SU-DHL-6 (cell line): ENCODE data around the gene SLC1A6.

ENCODE experiments used
- H2AFZ ChIP-seq: fragments of 200-600 bp; sonication (generic); 2 replicates; pipeline ENCODE4 v1.6.1; 2014; ENCODE audit warnings: low read depth, mild to moderate bottlenecking, moderate library complexity, mixed read lengths, antibody characterized with exemption, low read length; ENCODE audit not compliant: severe bottlenecking
- H3F3A ChIP-seq: fragments of 200-600 bp; shearing (Covaris generic); 2 replicates; pipeline ENCODE4 v1.6.0; 2016; ENCODE audit warnings: antibody characterized with exemption, mild to moderate bottlenecking; ENCODE audit not compliant: insufficient read depth
- H3K27ac ChIP-seq: fragments of 200-600 bp; sonication (generic); 2 replicates; pipeline ENCODE4 v1.5.1; 2016; ENCODE audit warnings: low read depth, mild to moderate bottlenecking, low read length, moderate library complexity, mixed read lengths
- H3K27me3 ChIP-seq: fragments of 200-600 bp; sonication (generic), shearing (Covaris generic); 2 replicates; pipeline ENCODE4 v1.6.0; 2014; ENCODE audit warnings: mild to moderate bottlenecking, low read length
- H3K36me3 ChIP-seq: fragments of 200-600 bp; sonication (generic); 2 replicates; pipeline ENCODE4 v1.6.1; 2014; ENCODE audit warnings: mild to moderate bottlenecking, low read length, mixed read lengths
- H3K4me2 ChIP-seq: fragments of 300-600, 200-600 bp; shearing (Covaris generic), sonication (generic); 2 replicates; pipeline ENCODE4 v1.6.0; 2014; ENCODE audit warnings: low read length, low read depth, mild to moderate bottlenecking; ENCODE audit not compliant: poor library complexity, severe bottlenecking
- H3K4me3 ChIP-seq: fragments of 200-600 bp; sonication (generic); 2 replicates; pipeline ENCODE4 v1.5.1; 2014; ENCODE audit warnings: antibody characterized with exemption, low read length, mild to moderate bottlenecking, mixed read lengths; ENCODE audit not compliant: insufficient read depth, poor library complexity, severe bottlenecking
- H3K79me2 ChIP-seq: fragments of 200-600 bp; sonication (generic); 2 replicates; pipeline ENCODE4 v1.6.1; 2014; ENCODE audit warnings: mild to moderate bottlenecking, low read length, moderate library complexity; ENCODE audit not compliant: insufficient read depth
- H3K9ac ChIP-seq: fragments of 200-600 bp; sonication (generic); 2 replicates; pipeline ENCODE4 v1.7.0; 2014; ENCODE audit warnings: mild to moderate bottlenecking, low read length
- H3K9me2 ChIP-seq: fragments of 200-600 bp; sonication (generic); replicated peaks from 2 replicates; pipeline ENCODE4 v1.6.1; 2014; ENCODE audit warnings: low read length; ENCODE audit not compliant: insufficient read depth
- H3K9me3 ChIP-seq: fragments of 200-600 bp; sonication (generic); 2 replicates; pipeline ENCODE4 v1.6.1; 2014; ENCODE audit warnings: low read length, mixed read lengths; ENCODE audit not compliant: insufficient read depth
- H4K20me1 ChIP-seq: fragments of 200-600 bp; sonication (generic); 2 replicates; pipeline ENCODE4 v1.6.1; 2014; ENCODE audit warnings: low read depth, mild to moderate bottlenecking, antibody characterized with exemption, low read length, moderate library complexity, mixed read lengths
- EZH2phosphoT487 ChIP-seq: fragments of 200-600 bp; sonication (generic), shearing (Covaris generic); conservative IDR thresholded peaks from 2 replicates; pipeline ENCODE4 v1.6.1; 2018; ENCODE audit warnings: mild to moderate bottlenecking, antibody characterized with exemption, low read length, moderate library complexity, mixed read lengths
- TF ChIP-seq, protein P1 (sequence below): fragments of 200-600 bp; sonication (generic); IDR thresholded peaks from one replicate; pipeline ENCODE4 v1.5.1; 2017; ENCODE audit warnings: antibody characterized with exemption, mild to moderate bottlenecking, low read length, moderate library complexity; ENCODE audit not compliant: insufficient read depth, poor library complexity, severe bottlenecking

The SLC1A6 gene

GRCh38 chr19:14940266-14940665 is 39.4 kb downstream of the SLC1A6 start:
- Histone ChIP-seq H3K9ac (no peak overlapping the region), H3K4me3 (no peak overlapping the region), H3K36me3 (no peaks in the 10 kb centered on the region), H3K79me2 (no peaks in the 10 kb centered on the region), H2AFZ (no peak overlapping the region), H3K9me2 (no peaks in the 10 kb centered on the region), H3F3A (no peaks in the 10 kb centered on the region), H3K9me3 (no peaks in the 10 kb centered on the region), H3K4me2 (no peak overlapping the region), H4K20me1 (no peaks in the 10 kb centered on the region), H3K27ac (no peak overlapping the region), H3K27me3 (no peaks in the 10 kb centered on the region)
- TF ChIP-seq EZH2phosphoT487, result no peak
- TF ChIP-seq, protein P1, sequence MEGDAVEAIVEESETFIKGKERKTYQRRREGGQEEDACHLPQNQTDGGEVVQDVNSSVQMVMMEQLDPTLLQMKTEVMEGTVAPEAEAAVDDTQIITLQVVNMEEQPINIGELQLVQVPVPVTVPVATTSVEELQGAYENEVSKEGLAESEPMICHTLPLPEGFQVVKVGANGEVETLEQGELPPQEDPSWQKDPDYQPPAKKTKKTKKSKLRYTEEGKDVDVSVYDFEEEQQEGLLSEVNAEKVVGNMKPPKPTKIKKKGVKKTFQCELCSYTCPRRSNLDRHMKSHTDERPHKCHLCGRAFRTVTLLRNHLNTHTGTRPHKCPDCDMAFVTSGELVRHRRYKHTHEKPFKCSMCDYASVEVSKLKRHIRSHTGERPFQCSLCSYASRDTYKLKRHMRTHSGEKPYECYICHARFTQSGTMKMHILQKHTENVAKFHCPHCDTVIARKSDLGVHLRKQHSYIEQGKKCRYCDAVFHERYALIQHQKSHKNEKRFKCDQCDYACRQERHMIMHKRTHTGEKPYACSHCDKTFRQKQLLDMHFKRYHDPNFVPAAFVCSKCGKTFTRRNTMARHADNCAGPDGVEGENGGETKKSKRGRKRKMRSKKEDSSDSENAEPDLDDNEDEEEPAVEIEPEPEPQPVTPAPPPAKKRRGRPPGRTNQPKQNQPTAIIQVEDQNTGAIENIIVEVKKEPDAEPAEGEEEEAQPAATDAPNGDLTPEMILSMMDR, result no peak

DNA sequence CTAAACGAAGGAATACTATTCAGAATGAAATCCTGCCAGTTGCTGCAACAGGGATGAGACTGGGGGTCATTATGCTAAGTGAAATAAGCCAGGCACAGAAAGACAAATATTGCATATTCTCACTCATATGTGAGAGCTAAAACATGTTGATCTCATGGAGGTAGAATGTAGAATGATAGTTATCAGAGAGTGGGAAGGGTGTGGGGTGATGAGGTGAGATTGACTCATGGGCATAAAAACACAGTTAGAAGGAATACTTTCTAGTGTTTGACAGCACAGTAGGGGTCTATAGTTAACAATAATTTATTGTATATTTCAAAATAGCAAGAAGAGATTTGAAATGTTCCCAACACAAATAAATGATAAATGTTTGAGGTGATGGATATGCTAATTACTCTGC is 46.2 kb downstream of the SLC1A6 start:
- Histone ChIP-seq H3K4me3 (no peak overlapping the region), H3K27me3 (no peaks in the 10 kb centered on the region), H4K20me1 (no peaks in the 10 kb centered on the region), H3K9ac (no peak overlapping the region), H3K79me2 (no peaks in the 10 kb centered on the region), H3K36me3 (no peaks in the 10 kb centered on the region), H2AFZ (no peak overlapping the region), H3K4me2 (no peak overlapping the region), H3K9me3 (no peaks in the 10 kb centered on the region), H3F3A (no peaks in the 10 kb centered on the region), H3K27ac (no peak overlapping the region), H3K9me2 (no peaks in the 10 kb centered on the region)
- no peak for TF ChIP-seq EZH2phosphoT487
- TF ChIP-seq, protein P1, result no peak

DNA sequence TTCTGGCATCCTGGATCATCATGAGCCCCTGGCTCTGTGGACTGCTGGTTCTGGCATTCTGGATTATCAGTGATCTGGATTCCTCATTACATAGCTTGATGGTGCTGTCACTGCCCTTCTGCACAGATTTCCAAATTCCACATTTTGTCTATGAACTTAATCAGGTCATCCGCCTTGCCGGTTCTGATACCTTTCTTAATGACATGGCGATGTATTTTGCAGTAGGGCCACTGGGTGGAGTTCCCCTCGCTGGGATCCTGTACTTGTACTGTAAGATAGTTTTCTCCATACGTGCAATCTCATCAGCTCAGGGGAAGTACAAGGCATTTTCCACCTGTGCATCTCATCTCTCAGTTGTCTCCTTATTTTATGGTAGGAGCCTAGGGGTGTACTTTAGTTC is 62.8 kb downstream of the SLC1A6 start:
- Histone ChIP-seq H3K79me2 (no peaks in the 10 kb centered on the region), H3K4me2 (no peak overlapping the region), H3K9me3 (peaks cover 12% of the 10 kb centered on the region; the same call in 1 of the 2 replicates), H3K36me3 (no peaks in the 10 kb centered on the region), H3K9me2 (no peaks in the 10 kb centered on the region), H3K9ac (no peak overlapping the region), H3K27me3 (no peaks in the 10 kb centered on the region), H2AFZ (no peak overlapping the region), H3K27ac (no peak overlapping the region), H4K20me1 (no peaks in the 10 kb centered on the region), H3K4me3 (no peak overlapping the region), H3F3A (no peaks in the 10 kb centered on the region)
- TF ChIP-seq EZH2phosphoT487, result no peak
- TF ChIP-seq, protein P1, result no peak

- no peak overlapping the region for H3K4me3 ChIP-seq
- no peak overlapping the region for H2AFZ ChIP-seq
Measured at GRCh38 chr19:14915116-14915515, 64.5 kb downstream of the SLC1A6 start.

More at GRCh38 chr19:14915116-14915515, 64.5 kb downstream of the SLC1A6 start:
- Histone ChIP-seq H4K20me1 (no peaks in the 10 kb centered on the region), H3K79me2 (no peaks in the 10 kb centered on the region), H3K27ac (no peak overlapping the region), H3K27me3 (no peaks in the 10 kb centered on the region), H3K9me2 (no peaks in the 10 kb centered on the region), H3K36me3 (no peaks in the 10 kb centered on the region), H3K4me2 (no peak overlapping the region), H3K9me3 (peaks cover 12% of the 10 kb centered on the region; the same call in 1 of the 2 replicates), H3F3A (no peaks in the 10 kb centered on the region), H3K9ac (no peak overlapping the region)
- TF ChIP-seq, protein P1, result no peak
- no peak for TF ChIP-seq EZH2phosphoT487
